Heart left ventricle (tissue), 13 donors: ENCODE results near the gene WNT11.

Source experiments
- POLR2A ChIP-seq, 2 donors: fragments of 450-650 bp; IDR thresholded peaks; one replicate each; pipeline ENCODE4 v1.6.1; 2017; ENCODE audit warnings: antibody characterized with exemption in 2 of 2, mild to moderate bottlenecking in 2 of 2, moderate library complexity in 2 of 2
- TF ChIP-seq, protein P1 (sequence below), 12 donors: fragments of 200-600 bp; sonication (generic) in 4 of 12; IDR thresholded peaks; one replicate each; pipeline versions ENCODE4 v1.5.0 to v1.8.0; 2018 to 2022; ENCODE audit warnings: antibody characterized with exemption in 12 of 12, mild to moderate bottlenecking in 5 of 12
- donor health status: ischemic (EF 13 %, LVEDD 7.1; RV severe dilation, severe dysfunction).
- donor health status: DM: no; HTN: yes; CAD: no.
- donor health status: DM: no; HTN: no; CAD: no.
- donor health status: ischemic (EF 25% LVEDD 6.9; RV normal size, moderate dysfunction).
- donor health status: ischemic (EF 25% LVEDD 5.7; RV mildly dilated, moderate dysfunction).
- donor health status: ischemic (EF 35%, LVEDD 5.7; RV mildly dilated, moderate dysfunction).
- donor health status: nonischemic (EF 11% LVEDD 7.7; RV severe dilation, severe dysfunction).
- donor health status: DM: yes; HTN: yes; CAD: no.
- donor health status: PGD.
- donor health status: ischemic (EF 29% LVEDD 5.4; RV normal size, mild dysfunction).
- donor health status: nonischemic (EF 23%, LVEDD 6.1; RV moderate dilation, normal function).

DNA sequence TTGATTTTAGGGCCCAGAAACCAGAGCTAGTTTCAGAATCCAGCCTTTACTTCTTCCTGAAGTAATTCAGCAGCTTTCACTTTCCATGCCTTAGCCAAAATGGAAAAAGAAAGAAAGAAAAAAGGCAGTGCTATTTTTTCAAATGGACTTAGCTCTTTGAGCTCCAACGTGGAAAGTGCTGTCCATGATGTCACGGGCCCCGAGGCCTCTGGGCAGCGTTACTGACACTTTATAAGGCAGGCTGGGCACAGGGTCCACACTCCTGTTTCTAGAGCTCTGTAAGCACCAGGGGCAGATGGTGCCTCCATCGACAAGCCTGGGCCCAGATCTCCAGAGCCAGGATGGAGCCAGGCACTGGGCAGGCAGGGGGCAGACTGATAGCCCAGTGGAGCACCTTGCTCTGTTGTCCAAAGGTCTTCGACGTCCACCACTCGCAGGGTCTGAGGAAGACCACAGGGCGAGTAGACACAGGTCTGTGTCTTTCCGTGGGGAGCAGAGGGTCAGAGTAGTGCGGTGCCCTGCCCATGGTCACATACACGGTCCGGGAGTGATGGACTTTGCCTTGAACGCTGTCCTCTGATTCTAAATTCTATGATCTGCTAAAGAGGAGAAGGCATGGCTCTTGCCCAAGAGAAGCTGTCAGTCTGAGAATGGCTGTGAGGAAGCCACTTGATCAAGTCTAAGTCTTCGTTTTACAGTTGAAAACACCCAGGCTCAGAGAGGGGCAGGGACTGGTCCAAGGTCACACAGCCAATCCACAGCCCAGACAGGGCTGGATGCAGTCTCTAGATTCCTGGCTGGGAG is 22.0 kb upstream of the WNT11 start:
- TF ChIP-seq, protein P1, sequence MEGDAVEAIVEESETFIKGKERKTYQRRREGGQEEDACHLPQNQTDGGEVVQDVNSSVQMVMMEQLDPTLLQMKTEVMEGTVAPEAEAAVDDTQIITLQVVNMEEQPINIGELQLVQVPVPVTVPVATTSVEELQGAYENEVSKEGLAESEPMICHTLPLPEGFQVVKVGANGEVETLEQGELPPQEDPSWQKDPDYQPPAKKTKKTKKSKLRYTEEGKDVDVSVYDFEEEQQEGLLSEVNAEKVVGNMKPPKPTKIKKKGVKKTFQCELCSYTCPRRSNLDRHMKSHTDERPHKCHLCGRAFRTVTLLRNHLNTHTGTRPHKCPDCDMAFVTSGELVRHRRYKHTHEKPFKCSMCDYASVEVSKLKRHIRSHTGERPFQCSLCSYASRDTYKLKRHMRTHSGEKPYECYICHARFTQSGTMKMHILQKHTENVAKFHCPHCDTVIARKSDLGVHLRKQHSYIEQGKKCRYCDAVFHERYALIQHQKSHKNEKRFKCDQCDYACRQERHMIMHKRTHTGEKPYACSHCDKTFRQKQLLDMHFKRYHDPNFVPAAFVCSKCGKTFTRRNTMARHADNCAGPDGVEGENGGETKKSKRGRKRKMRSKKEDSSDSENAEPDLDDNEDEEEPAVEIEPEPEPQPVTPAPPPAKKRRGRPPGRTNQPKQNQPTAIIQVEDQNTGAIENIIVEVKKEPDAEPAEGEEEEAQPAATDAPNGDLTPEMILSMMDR (IDR thresholded peaks at IDR 0.05): no peak
- no peak for TF ChIP-seq POLR2A (IDR thresholded peaks at IDR 0.05)
